ENCODE results near the gene TINCR.

GRCh38 chr19:5524081-5524480 lies 43.7 kb downstream of the TINCR start:
- TF ChIP-seq CTCF (conservative IDR thresholded peaks at IDR 0.05) (no peak), EZH2 (IDR thresholded peaks at IDR 0.05; ENCODE audit: low read depth) (no peak)

Measured in PC-9 (cell line).